Pancreas (tissue), 10 donors: ENCODE measurements around the gene RAB6A. TPM values are rescaled to one million over a fixed set of nuclear protein-coding genes. Genes with fewer than 3 reads are reported as not detected.

Source experiments
- ATAC-seq, 4 donors: fragments of 200-7000 bp; cut with Tn5 transposase; one replicate each; pipeline versions ENCODE4 v1.8.0 to v1.9.1; 2020; ENCODE audit warnings: mild to moderate bottlenecking in 4 of 4, moderate library complexity in 4 of 4
- DNase-seq, 6 donors: peaks; one replicate each; pipeline ENCODE4 v3.0.0-alpha.2; 2020
- FAIRE-seq: peaks from 2 replicates; lab custom pipeline; 2012; peaks lifted over from hg19 to GRCh38; lab: Jason Lieb, UNC
- H3K27ac ChIP-seq, 4 donors: fragments of 200-600 bp; sonication (generic); 1 replicate in 3 of 4; 2 replicates in 1 of 4; pipeline versions ENCODE4 v1.5.0 to v1.8.0; 2020
- H3K27me3 ChIP-seq, 4 donors: fragments of 200-600 bp; one replicate each; pipeline ENCODE4 v1.8.0; 2021
- H3K36me3 ChIP-seq, 3 donors: fragments of 200-600 bp; sonication (generic) in 1 of 3; one replicate each; pipeline versions ENCODE4 v1.5.0 to v1.8.0; 2020 to 2021
- H3K4me1 ChIP-seq, 3 donors: fragments of 200-600 bp; one replicate each; pipeline ENCODE4 v1.8.0; 2021
- H3K4me3 ChIP-seq, 4 donors: fragments of 200-600 bp; sonication (generic) in 2 of 4; one replicate each; pipeline versions ENCODE4 v1.5.0 to v1.8.0; 2020 to 2021
- H3K9me3 ChIP-seq, 4 donors: fragments of 200-600 bp; one replicate each; pipeline ENCODE4 v1.8.0; 2021
- CTCF ChIP-seq, 4 donors: fragments of 200-600 bp; sonication (generic) in 3 of 4; IDR thresholded peaks; one replicate each; pipeline versions ENCODE4 v1.5.0 to v1.8.0; 2021; ENCODE audit warnings: antibody characterized with exemption in 4 of 4
- WGBS, 2 donors: extraction: QIAGEN DNeasy Blood & Tissue Kit; methylation state at CpG; one replicate each; pipeline ENCODE4 v1.1.7; 2013; 5-methylcytosine and 5-hydroxymethylcytosine counted together
- intact Hi-C, 3 donors: fragments of 100-400 bp; cut with DNase I; formaldehyde crosslinking; loops; one replicate each; pipeline versions ENCODE4 v1.11.1 to v1.14.2; 2022
- polyA plus RNA-seq, 2 donors: library from polyadenylated mRNA; stranded (reverse); fragments of 200-250 nt; gene quantifications; one replicate each; pipeline ENCODE4 v1.2.3, GENCODE V29; 2013
- total RNA-seq, 6 donors: library from RNA; stranded (reverse); fragmentation: NEBNext Ultra II Directional in 4 of 6; extraction: Animal tissue kit (Norgen Biotek cat#: 25700) in 4 of 6; gene quantifications; one replicate each; pipeline versions ENCODE4 v1.2.1 to v1.2.4, GENCODE V29; 2021 to 2023
- donor health status: healthy with polysubstance abuse.
- donor health status: DM: no; HTN: no; CAD: no; lungs with moderate emphysema.
- donor health status: DM: no; HTN: no; CAD: no.
- donor health status: control.
- donor health status: control.
- donor health status: Bipolar disorder and iron deficiency.
- donor health status: DM: yes; HTN: yes; CAD: no.
- donor health status: DM: no; HTN: no; CAD: no.
- donor health status: DM: no; HTN: no; CAD: no.
- donor health status: DM: yes; HTN: yes; CAD: no.

RAB6A gene
- total and polyA plus RNA-seq, 8 donors = 19.2 to 80.5 (median 49.2) TPM

- no peaks in the 10 kb centered on the region for H3K9me3 ChIP-seq
- H3K27ac ChIP-seq = no peak overlapping the region
- 31% methylated on average over 1 of the region's 1 CpG for WGBS, 2 donors
- no peaks in the 10 kb centered on the region for H3K27me3 ChIP-seq
- FAIRE-seq (no peak), DNase-seq (no peak), ATAC-seq (no peak)
- H3K4me3 ChIP-seq = no peak overlapping the region
- H3K36me3 ChIP-seq = no peaks in the 10 kb centered on the region
- TF ChIP-seq CTCF (IDR thresholded peaks at IDR 0.05) = no peak
- no peaks in the 10 kb centered on the region for H3K4me1 ChIP-seq
- intact Hi-C loops = no loop called here
Observed at GRCh38 chr11:73766763-73767162, 5.9 kb upstream of the RAB6A start.

DNA sequence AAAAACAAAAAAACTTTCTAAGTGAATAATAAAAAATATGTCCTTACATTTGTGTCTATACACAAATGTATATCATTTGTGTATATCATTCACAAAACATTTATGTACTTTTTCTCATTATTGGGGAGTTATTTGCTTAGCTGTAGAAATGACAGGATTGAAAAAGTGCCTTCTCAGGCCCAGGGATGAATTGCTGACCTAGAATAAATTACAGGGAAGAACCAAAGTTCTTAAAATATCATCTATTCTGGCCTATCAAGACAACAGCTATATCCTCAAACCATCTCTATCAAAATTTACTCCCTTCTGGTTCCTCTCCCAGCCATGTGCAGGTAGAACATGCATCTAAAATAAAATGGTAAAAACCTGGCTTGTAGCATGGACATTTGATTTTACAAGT lies 1.9 kb upstream of the RAB6A start:
- intact Hi-C loops = no loop called here
- FAIRE-seq = no peak
- no peak for ATAC-seq
- DNase-seq = no peak
- H3K27me3 ChIP-seq = no peaks in the 10 kb centered on the region
- no peak overlapping the region for H3K4me3 ChIP-seq
- H3K9me3 ChIP-seq = no peaks in the 10 kb centered on the region
- no peaks in the 10 kb centered on the region for H3K36me3 ChIP-seq
- peaks cover 9 to 16% (median 10%) of the 10 kb centered on the region in 3 donors for H3K4me1 ChIP-seq
- TF ChIP-seq CTCF (IDR thresholded peaks at IDR 0.05) = no peak
- H3K27ac ChIP-seq = no peak overlapping the region

- Histone ChIP-seq H3K4me3 (peak overlapping the region in 3 of 4 donors; percentile 2 to 76 (median 35)), H3K4me1 (peaks cover 11 to 19% (median 14%) of the 10 kb centered on the region in 3 donors), H3K36me3 (no peaks in the 10 kb centered on the region), H3K9me3 (no peaks in the 10 kb centered on the region), H3K27ac (peak overlapping the region; percentile 53 to 96 (median 70)), H3K27me3 (no peaks in the 10 kb centered on the region)
- FAIRE-seq = no peak
- ATAC-seq = peak in 2 of 4 donors; percentile 11 to 15
- 45 to 48% methylated on average over 15 to 16 of the region's 16 CpGs for WGBS, 2 donors
- peak in 5 of 6 donors; percentile 22 to 54 (median 48) for DNase-seq
- TF ChIP-seq CTCF (IDR thresholded peaks at IDR 0.05) = peak in 1 of 4 donors; percentile 0
- intact Hi-C loops = no loop called here
Observed at GRCh38 chr11:73761403-73761945, 600 bp upstream of the RAB6A start.

GRCh38 chr11:73760135-73760678 lies 667 bp downstream of the RAB6A start:
- ATAC-seq (peak; percentile 18 to 36 (median 29)), FAIRE-seq (no peak), DNase-seq (peak; percentile 46 to 87 (median 68))
- intact Hi-C loops = no loop called here
- H3K27me3 ChIP-seq = no peaks in the 10 kb centered on the region
- H3K9me3 ChIP-seq = no peaks in the 10 kb centered on the region
- WGBS, 2 donors = 0% methylated on average over 44 of the region's 44 CpGs
- no peaks in the 10 kb centered on the region for H3K36me3 ChIP-seq
- TF ChIP-seq CTCF (IDR thresholded peaks at IDR 0.05) = no peak
- peak overlapping the region; percentile 72 to 100 (median 82) for H3K4me3 ChIP-seq
- H3K4me1 ChIP-seq = peaks cover 11 to 19% (median 14%) of the 10 kb centered on the region in 3 donors
- peak overlapping the region; percentile 96 to 98 (median 96) for H3K27ac ChIP-seq

GRCh38 chr11:73759610-73760134 lies 1.2 kb downstream of the RAB6A start:
- TF ChIP-seq CTCF (IDR thresholded peaks at IDR 0.05) = no peak
- DNase-seq = no peak
- FAIRE-seq = no peak
- Histone ChIP-seq H3K4me3 (peak overlapping the region; percentile 72 to 100 (median 82)), H3K36me3 (no peaks in the 10 kb centered on the region), H3K9me3 (no peaks in the 10 kb centered on the region), H3K4me1 (peaks cover 11 to 19% (median 14%) of the 10 kb centered on the region in 3 donors), H3K27ac (peak overlapping the region; percentile 96 to 98 (median 96)), H3K27me3 (no peaks in the 10 kb centered on the region)
- WGBS, 2 donors = 0% methylated on average over 8 of the region's 8 CpGs
- peak in 1 of 4 donors; percentile 2 for ATAC-seq
- intact Hi-C loops = no loop called here
